Astrocyte (in vitro differentiated cells and primary cell): Measurements from ENCODE around the gene RNF34. TPM values are rescaled to one million over a fixed set of nuclear protein-coding genes. Genes with fewer than 3 reads are reported as not detected.

Experiments
- DNase-seq: peaks from one replicate; pipeline ENCODE4 v3.0.0-alpha.2; 2010; ENCODE audit warnings: low read depth
- FAIRE-seq: peaks from 2 replicates; lab custom pipeline; 2011; peaks lifted over from hg19 to GRCh38; lab: Jason Lieb, UNC
- H2AFZ ChIP-seq: 2 replicates; pipeline ENCODE4 v1.6.0; 2012; ENCODE audit warnings: low read depth, low read length, inconsistent platforms
- H3K27ac ChIP-seq: 2 replicates; pipeline ENCODE4 v1.5.1; 2011; ENCODE audit warnings: low read depth, low read length, inconsistent platforms
- H3K27me3 ChIP-seq: 2 replicates; pipeline ENCODE4 v1.6.0; 2011; ENCODE audit warnings: low read length, inconsistent platforms; ENCODE audit not compliant: insufficient read depth
- H3K36me3 ChIP-seq: 2 replicates; pipeline ENCODE4 v1.5.1; 2011; ENCODE audit warnings: low read length, inconsistent platforms; ENCODE audit not compliant: insufficient read depth
- H3K4me1 ChIP-seq: 2 replicates; pipeline ENCODE4 v1.5.1; 2011; ENCODE audit warnings: low read length, inconsistent platforms; ENCODE audit not compliant: insufficient read depth
- H3K4me2 ChIP-seq: 2 replicates; pipeline ENCODE4 v1.6.0; 2012; ENCODE audit warnings: low read length, inconsistent platforms
- H3K4me3 ChIP-seq: 2 replicates; pipeline ENCODE4 v1.5.1; 2011; ENCODE audit warnings: low read depth, mild to moderate bottlenecking, low read length, inconsistent platforms; ENCODE audit not compliant: insufficient read depth
- H3K79me2 ChIP-seq: 2 replicates; pipeline ENCODE4 v1.6.0; 2012; ENCODE audit warnings: mild to moderate bottlenecking, low read length, inconsistent platforms; ENCODE audit not compliant: insufficient read depth
- H3K9ac ChIP-seq: 2 replicates; pipeline ENCODE4 v1.6.0; 2012; ENCODE audit warnings: mild to moderate bottlenecking, low read length, inconsistent platforms
- H3K9me3 ChIP-seq: 2 replicates; pipeline ENCODE4 v1.5.1; 2012; ENCODE audit warnings: low read depth, mild to moderate bottlenecking, low read length, inconsistent platforms; ENCODE audit not compliant: insufficient read depth
- H4K20me1 ChIP-seq: 2 replicates; pipeline ENCODE4 v1.6.0; 2012; ENCODE audit warnings: low read length, inconsistent platforms; ENCODE audit not compliant: insufficient read depth
- H3K27ac Mint-ChIP-seq: one replicate; pipeline ENCODE4 v1.8.0; 2021; ENCODE audit warnings: mild to moderate bottlenecking, mixed read lengths; ENCODE audit not compliant: unreplicated experiment
- H3K27me3 Mint-ChIP-seq: one replicate; pipeline ENCODE4 v1.8.0; 2021; ENCODE audit warnings: low read depth, mixed read lengths; ENCODE audit not compliant: unreplicated experiment
- H3K36me3 Mint-ChIP-seq: one replicate; pipeline ENCODE4 v1.8.0; 2021; ENCODE audit warnings: low read depth, mixed read lengths; ENCODE audit not compliant: unreplicated experiment
- H3K4me1 Mint-ChIP-seq: one replicate; pipeline ENCODE4 v1.8.0; 2021; ENCODE audit warnings: low read depth, mixed read lengths; ENCODE audit not compliant: unreplicated experiment
- H3K4me3 Mint-ChIP-seq: one replicate; pipeline ENCODE4 v1.8.0; 2021; ENCODE audit warnings: mild to moderate bottlenecking, moderate library complexity, mixed read lengths; ENCODE audit not compliant: unreplicated experiment
- H3K9me3 Mint-ChIP-seq: one replicate; pipeline ENCODE4 v1.8.0; 2021; ENCODE audit warnings: mild to moderate bottlenecking, mixed read lengths; ENCODE audit not compliant: unreplicated experiment
- EZH2 ChIP-seq: IDR thresholded peaks from 2 replicates; pipeline ENCODE4 v1.6.1; 2012; ENCODE audit warnings: mild to moderate bottlenecking, low read length, inconsistent platforms; ENCODE audit not compliant: insufficient read depth
- total RNA-seq: library from RNA; stranded (reverse); gene quantifications from 2 replicates; pipeline ENCODE4 v1.2.1, GENCODE V29; 2021
- TF ChIP-seq, protein P1 (sequence below): IDR thresholded peaks from 2 replicates; pipeline ENCODE4 v1.5.1; 2011; ENCODE audit warnings: low read depth, mild to moderate bottlenecking, inconsistent platforms, low read length, moderate library complexity; ENCODE audit not compliant: insufficient read depth

RNF34 gene
- total RNA-seq, 1 donor from 2014 or later, result 37.7 TPM

DNA sequence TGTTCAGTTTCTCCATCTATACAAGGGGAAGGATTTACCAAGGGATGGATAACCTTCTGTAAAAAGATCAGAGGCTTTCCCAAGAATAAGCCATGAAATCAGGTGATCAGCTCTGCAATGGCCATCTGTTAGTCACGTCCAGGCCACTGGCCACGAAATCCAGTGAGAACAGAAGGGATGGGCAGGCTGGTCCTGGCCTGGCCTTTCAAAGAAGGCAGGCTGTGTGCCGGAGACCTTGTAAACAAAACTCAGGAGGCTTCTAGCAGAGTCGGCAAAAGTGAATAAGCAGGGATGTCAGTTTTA, 68.5 kb downstream of the RNF34 start:
- H2AFZ ChIP-seq, result no peak overlapping the region
- H3K36me3 ChIP-seq, result no peaks in the 10 kb centered on the region
- no peak for FAIRE-seq
- no peaks in the 10 kb centered on the region for H3K36me3 Mint-ChIP-seq
- no peak overlapping the region for H3K27ac ChIP-seq
- no peak overlapping the region for H3K4me3 ChIP-seq
- no peak overlapping the region for H3K27ac Mint-ChIP-seq
- no peak overlapping the region for H3K4me2 ChIP-seq
- no peaks in the 10 kb centered on the region for H3K27me3 ChIP-seq
- H3K9me3 ChIP-seq, result no peaks in the 10 kb centered on the region
- H3K9me3 Mint-ChIP-seq, result no peaks in the 10 kb centered on the region
- peaks cover 15% of the 10 kb centered on the region for H3K4me1 ChIP-seq
- H3K4me3 Mint-ChIP-seq, result peak overlapping the region; percentile 13
- no peak overlapping the region for H3K9ac ChIP-seq
- H3K4me1 Mint-ChIP-seq, result peaks cover 9% of the 10 kb centered on the region
- peaks cover 28% of the 10 kb centered on the region for H3K79me2 ChIP-seq
- peaks cover 5% of the 10 kb centered on the region for H3K27me3 Mint-ChIP-seq
- TF ChIP-seq, protein P1, sequence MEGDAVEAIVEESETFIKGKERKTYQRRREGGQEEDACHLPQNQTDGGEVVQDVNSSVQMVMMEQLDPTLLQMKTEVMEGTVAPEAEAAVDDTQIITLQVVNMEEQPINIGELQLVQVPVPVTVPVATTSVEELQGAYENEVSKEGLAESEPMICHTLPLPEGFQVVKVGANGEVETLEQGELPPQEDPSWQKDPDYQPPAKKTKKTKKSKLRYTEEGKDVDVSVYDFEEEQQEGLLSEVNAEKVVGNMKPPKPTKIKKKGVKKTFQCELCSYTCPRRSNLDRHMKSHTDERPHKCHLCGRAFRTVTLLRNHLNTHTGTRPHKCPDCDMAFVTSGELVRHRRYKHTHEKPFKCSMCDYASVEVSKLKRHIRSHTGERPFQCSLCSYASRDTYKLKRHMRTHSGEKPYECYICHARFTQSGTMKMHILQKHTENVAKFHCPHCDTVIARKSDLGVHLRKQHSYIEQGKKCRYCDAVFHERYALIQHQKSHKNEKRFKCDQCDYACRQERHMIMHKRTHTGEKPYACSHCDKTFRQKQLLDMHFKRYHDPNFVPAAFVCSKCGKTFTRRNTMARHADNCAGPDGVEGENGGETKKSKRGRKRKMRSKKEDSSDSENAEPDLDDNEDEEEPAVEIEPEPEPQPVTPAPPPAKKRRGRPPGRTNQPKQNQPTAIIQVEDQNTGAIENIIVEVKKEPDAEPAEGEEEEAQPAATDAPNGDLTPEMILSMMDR, result no peak
- peaks cover 28% of the 10 kb centered on the region for H4K20me1 ChIP-seq
- no peak for DNase-seq

DNA sequence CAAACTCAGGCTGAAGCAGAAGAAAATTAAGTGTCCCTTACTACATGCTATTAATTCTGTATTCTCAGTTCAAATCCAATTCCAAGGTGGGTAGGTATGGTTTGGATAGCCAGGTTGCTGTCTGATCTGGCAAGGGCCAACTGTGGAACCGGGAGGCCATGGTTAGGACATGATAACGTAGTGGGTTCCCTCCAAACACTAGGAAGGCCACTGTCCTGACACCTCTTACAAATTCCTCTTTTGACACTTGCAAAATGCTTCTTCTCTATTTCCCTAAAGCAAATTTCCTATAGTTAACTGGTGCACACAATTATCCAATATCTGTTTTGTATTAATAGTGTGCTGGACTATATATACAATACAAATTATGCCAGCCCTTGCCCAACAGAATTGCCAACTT, 70.8 kb downstream of the RNF34 start:
- peaks cover 11% of the 10 kb centered on the region for H3K4me1 ChIP-seq
- H4K20me1 ChIP-seq, result peaks cover 5% of the 10 kb centered on the region
- H3K4me3 ChIP-seq, result no peak overlapping the region
- H2AFZ ChIP-seq, result no peak overlapping the region
- peaks cover 5% of the 10 kb centered on the region for H3K4me1 Mint-ChIP-seq
- peaks cover 5% of the 10 kb centered on the region for H3K27me3 Mint-ChIP-seq
- FAIRE-seq (no peak), DNase-seq (no peak)
- H3K79me2 ChIP-seq, result peaks cover 5% of the 10 kb centered on the region
- H3K9me3 Mint-ChIP-seq, result no peaks in the 10 kb centered on the region
- no peaks in the 10 kb centered on the region for H3K36me3 ChIP-seq
- H3K27me3 ChIP-seq, result no peaks in the 10 kb centered on the region
- no peaks in the 10 kb centered on the region for H3K36me3 Mint-ChIP-seq
- H3K27ac Mint-ChIP-seq, result no peak overlapping the region
- TF ChIP-seq, protein P1, result no peak
- no peak for TF ChIP-seq EZH2
- H3K4me3 Mint-ChIP-seq, result no peak overlapping the region
- no peaks in the 10 kb centered on the region for H3K9me3 ChIP-seq
- H3K27ac ChIP-seq, result no peak overlapping the region
- no peak overlapping the region for H3K4me2 ChIP-seq
- no peak overlapping the region for H3K9ac ChIP-seq

DNA sequence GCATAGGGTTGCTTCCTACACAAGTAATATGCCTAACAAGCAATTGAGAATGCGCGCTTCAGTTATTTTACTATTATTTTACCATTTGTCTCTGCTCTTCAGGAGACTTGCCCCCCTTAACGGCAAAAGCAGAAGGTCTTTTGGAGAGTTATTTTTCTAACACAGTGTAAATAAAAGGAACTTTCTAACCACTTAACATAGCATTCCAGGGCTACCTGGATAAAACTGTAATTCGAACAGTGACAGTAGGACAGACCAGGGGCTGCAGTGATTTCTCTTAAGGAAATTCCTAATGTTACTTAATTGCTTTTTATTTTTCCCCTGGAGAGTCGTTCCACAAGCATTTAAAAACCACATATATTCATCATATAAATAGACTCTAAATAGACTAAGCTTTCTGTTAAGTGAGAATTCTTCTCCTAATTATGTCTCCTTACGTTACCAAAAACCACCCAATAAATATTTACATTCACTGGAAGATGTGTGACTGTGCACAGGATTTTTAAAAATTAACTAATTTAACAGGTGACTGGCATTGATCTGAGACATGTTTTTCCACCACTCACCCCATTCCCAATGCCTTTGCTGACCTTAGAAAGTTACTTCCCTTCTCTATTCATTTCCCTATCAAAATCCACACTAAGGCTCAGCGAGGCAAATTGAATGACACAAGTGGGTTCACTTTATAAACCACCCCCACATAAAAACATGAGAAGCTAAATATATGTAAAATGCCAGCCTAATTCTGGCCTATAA, 72.4 kb downstream of the RNF34 start:
- Mint-ChIP-seq H3K27ac (no peak overlapping the region), H3K9me3 (no peaks in the 10 kb centered on the region), H3K4me1 (no peaks in the 10 kb centered on the region), H3K36me3 (no peaks in the 10 kb centered on the region), H3K27me3 (peaks cover 5% of the 10 kb centered on the region), H3K4me3 (no peak overlapping the region)
- Histone ChIP-seq H3K79me2 (no peaks in the 10 kb centered on the region), H2AFZ (no peak overlapping the region), H3K4me1 (peaks cover 6% of the 10 kb centered on the region), H3K9me3 (no peaks in the 10 kb centered on the region), H3K4me2 (no peak overlapping the region), H3K27me3 (no peaks in the 10 kb centered on the region), H3K4me3 (no peak overlapping the region), H3K27ac (no peak overlapping the region), H3K36me3 (no peaks in the 10 kb centered on the region), H4K20me1 (no peaks in the 10 kb centered on the region), H3K9ac (no peak overlapping the region)
- TF ChIP-seq, protein P1, result no peak
- TF ChIP-seq EZH2, result no peak
- no peak for FAIRE-seq
- DNase-seq, result no peak
